ENCODE measurements around the gene TNRC6A. TPM values are rescaled to one million over a fixed set of nuclear protein-coding genes. Genes with fewer than 3 reads are reported as not detected.

TNRC6A gene
- total RNA-seq, 1 donor from 2014 or later = 53.0 TPM

DNA sequence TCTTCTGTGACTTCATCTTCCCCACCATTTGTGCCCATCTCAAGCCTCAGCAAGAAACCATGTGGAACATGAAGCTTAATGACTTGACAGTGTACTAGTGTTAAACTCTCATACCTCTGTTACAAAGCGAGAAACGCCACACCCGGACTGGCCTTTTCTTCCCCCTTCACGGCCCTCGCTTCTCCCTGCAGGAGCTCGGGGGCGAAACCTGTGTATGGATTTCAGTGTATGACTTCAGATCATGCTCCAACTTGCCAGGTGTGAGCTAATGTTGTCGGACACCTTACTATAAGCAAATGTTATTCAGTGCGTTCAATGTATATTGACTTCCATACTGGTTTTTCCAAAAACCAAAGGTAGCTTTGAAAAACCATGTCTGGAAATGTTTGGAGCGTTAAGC, 96.2 kb downstream of the TNRC6A start:
- Histone ChIP-seq H3K4me3 (no peak overlapping the region), H3K4me1 (no peaks in the 10 kb centered on the region), H3K27me3 (no peaks in the 10 kb centered on the region), H3K27ac (no peak overlapping the region), H3K36me3 (peaks cover 8 to 51% of the 10 kb centered on the region in 2 donors), H3K9me3 (no peaks in the 10 kb centered on the region)
- DNase-seq (ENCODE audit: extremely low spot score in 2 of 2) = no peak
- intact Hi-C loops (cut with DNase I) = no loop called here
- TF ChIP-seq POLR2AphosphoS5 (IDR thresholded peaks at IDR 0.05; ENCODE audit: insufficient read depth in 1 of 2, low read depth in 1 of 2) (no peak), POLR2A (IDR thresholded peaks at IDR 0.05) (no peak)
- TF ChIP-seq, protein P1, sequence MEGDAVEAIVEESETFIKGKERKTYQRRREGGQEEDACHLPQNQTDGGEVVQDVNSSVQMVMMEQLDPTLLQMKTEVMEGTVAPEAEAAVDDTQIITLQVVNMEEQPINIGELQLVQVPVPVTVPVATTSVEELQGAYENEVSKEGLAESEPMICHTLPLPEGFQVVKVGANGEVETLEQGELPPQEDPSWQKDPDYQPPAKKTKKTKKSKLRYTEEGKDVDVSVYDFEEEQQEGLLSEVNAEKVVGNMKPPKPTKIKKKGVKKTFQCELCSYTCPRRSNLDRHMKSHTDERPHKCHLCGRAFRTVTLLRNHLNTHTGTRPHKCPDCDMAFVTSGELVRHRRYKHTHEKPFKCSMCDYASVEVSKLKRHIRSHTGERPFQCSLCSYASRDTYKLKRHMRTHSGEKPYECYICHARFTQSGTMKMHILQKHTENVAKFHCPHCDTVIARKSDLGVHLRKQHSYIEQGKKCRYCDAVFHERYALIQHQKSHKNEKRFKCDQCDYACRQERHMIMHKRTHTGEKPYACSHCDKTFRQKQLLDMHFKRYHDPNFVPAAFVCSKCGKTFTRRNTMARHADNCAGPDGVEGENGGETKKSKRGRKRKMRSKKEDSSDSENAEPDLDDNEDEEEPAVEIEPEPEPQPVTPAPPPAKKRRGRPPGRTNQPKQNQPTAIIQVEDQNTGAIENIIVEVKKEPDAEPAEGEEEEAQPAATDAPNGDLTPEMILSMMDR (IDR thresholded peaks at IDR 0.05) = no peak

DNA sequence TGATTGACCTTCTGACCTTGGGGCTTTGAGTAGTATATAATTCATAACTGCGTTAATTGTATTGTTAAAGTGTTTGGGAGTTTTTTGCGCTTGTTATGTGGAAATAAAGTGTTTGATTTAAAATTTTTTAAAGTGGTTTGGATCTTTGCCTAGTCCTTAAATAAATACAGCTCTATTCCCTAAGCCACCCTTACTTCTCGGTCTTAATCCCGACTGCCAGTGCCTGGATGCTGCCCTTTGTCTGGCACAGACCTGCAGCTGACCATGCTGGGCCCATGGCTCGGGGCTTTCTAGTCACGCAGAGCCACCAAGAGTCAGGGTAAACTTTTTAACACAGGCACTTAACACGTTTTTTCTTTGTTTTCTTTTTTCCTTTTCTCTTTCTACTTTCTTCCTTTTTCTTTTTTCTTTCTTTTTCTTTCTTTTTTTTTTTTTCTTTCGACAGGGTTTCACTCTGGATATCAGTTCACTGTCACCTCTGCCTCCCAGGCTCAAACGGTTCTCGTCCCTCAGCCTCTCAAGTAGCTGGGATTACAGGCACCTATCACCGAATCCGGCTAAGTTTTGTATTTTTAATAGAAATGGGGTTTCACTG, 96.7 kb downstream of the TNRC6A start:
- Histone ChIP-seq H3K9me3 (no peaks in the 10 kb centered on the region), H3K36me3 (peaks cover 8 to 46% of the 10 kb centered on the region in 2 donors), H3K4me1 (no peaks in the 10 kb centered on the region), H3K27ac (no peak overlapping the region), H3K27me3 (no peaks in the 10 kb centered on the region), H3K4me3 (no peak overlapping the region)
- intact Hi-C loops (cut with DNase I) = no loop called here
- no peak for DNase-seq (ENCODE audit: extremely low spot score in 2 of 2)
- TF ChIP-seq POLR2A (IDR thresholded peaks at IDR 0.05) = no peak
- TF ChIP-seq, protein P1 (IDR thresholded peaks at IDR 0.05) = no peak
- no peak for TF ChIP-seq POLR2AphosphoS5 (IDR thresholded peaks at IDR 0.05; ENCODE audit: insufficient read depth in 1 of 2, low read depth in 1 of 2)

DNA sequence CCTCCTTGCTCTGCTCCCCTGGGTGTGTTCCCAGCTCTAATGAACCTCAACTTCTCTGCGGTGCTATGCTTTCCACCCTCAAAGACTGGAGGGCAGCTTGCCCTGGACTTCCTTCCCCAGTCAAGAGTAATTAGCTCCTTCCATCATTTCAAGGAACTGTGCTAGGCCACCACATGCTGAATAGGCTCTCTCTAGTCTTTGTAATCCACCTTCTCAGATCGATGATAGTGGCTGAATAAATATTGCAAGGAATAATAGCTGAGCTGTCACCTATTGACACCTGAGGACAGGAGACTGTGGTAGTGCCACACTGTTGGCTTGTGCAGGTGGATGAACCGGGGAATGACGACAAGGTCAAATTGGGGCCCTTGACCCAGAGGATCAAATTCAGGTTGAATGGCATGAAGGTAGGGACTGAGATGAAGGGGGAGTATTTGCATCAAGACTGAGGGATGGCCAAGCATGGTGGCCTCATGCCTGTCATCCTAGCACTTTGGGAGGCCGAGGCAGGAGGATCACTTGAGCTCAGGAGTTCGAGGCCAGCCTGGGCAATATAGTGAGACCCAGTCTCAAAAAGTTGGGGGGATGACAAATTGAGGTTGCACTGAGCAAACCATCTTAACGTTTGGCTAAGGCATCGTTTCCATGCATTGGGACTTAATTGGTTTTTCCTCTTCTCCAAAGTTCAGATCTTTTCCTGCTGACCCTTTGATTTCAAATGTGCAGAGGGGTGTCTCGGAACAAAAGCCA, 97.5 kb downstream of the TNRC6A start:
- no peaks in the 10 kb centered on the region for H3K4me1 ChIP-seq
- intact Hi-C loops (cut with DNase I) = no loop called here
- TF ChIP-seq POLR2AphosphoS5 (IDR thresholded peaks at IDR 0.05; ENCODE audit: insufficient read depth in 1 of 2, low read depth in 1 of 2) = no peak
- TF ChIP-seq, protein P1 (IDR thresholded peaks at IDR 0.05) = no peak
- no peak for TF ChIP-seq POLR2A (IDR thresholded peaks at IDR 0.05)
- H3K27ac ChIP-seq = no peak overlapping the region
- H3K4me3 ChIP-seq = no peak overlapping the region
- no peak for DNase-seq (ENCODE audit: extremely low spot score in 2 of 2)
- H3K27me3 ChIP-seq = no peaks in the 10 kb centered on the region
- H3K36me3 ChIP-seq = peaks cover 8 to 38% of the 10 kb centered on the region in 2 donors
- H3K9me3 ChIP-seq = no peaks in the 10 kb centered on the region

DNA sequence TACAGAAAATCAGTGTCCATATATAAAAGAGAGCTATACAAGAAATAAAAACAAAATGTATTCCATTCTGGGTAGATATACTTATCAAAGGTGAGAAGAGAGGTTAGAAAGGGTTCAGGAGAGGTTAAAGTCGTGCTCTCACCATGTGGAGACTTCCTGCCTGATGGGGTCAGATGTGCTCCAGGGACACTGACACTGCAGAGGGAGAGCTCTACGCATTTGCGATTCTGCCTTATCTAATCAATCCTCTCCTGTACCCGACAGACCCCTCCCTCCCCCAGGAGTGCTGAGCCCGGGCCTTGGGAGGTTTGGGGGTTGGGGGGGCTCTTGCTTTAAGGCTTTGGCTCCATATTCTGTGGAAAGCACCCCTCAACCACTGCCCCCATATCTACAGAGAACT, 99.7 kb downstream of the TNRC6A start:
- peaks cover 0 to 18% of the 10 kb centered on the region in 2 donors for H3K36me3 ChIP-seq
- DNase-seq (ENCODE audit: extremely low spot score in 2 of 2) = no peak
- no peaks in the 10 kb centered on the region for H3K9me3 ChIP-seq
- TF ChIP-seq POLR2AphosphoS5 (IDR thresholded peaks at IDR 0.05; ENCODE audit: insufficient read depth in 1 of 2, low read depth in 1 of 2) = no peak
- TF ChIP-seq, protein P1 (IDR thresholded peaks at IDR 0.05) = no peak
- no peak for TF ChIP-seq POLR2A (IDR thresholded peaks at IDR 0.05)
- no peaks in the 10 kb centered on the region for H3K4me1 ChIP-seq
- H3K4me3 ChIP-seq = no peak overlapping the region
- H3K27me3 ChIP-seq = no peaks in the 10 kb centered on the region
- H3K27ac ChIP-seq = no peak overlapping the region
- intact Hi-C loops (cut with DNase I) = no loop called here

DNA sequence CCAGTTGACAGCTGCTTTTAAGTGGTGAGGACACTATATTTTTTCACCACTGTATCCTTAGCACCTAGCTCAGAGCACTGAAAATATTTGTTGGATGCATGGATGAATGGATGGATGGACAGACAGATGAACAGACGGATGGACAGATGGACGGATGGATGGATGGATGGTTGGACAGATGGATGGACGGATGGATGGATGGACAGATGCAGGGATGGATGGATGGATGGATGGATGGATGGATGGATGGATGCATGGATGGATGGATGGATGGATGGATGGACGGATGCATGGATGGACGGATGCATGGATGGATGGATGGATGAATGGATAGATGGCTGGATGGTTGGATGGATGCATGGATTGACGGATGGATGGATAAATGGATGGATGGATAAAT, 103.9 kb downstream of the TNRC6A start:
- DNase-seq (ENCODE audit: extremely low spot score in 2 of 2) = no peak
- Histone ChIP-seq H3K27me3 (no peaks in the 10 kb centered on the region), H3K9me3 (no peaks in the 10 kb centered on the region), H3K27ac (no peak overlapping the region), H3K4me3 (no peak overlapping the region), H3K36me3 (no peaks in the 10 kb centered on the region), H3K4me1 (no peaks in the 10 kb centered on the region)
- TF ChIP-seq, protein P1 (IDR thresholded peaks at IDR 0.05) = no peak
- TF ChIP-seq POLR2AphosphoS5 (IDR thresholded peaks at IDR 0.05; ENCODE audit: insufficient read depth in 1 of 2, low read depth in 1 of 2) = no peak
- TF ChIP-seq POLR2A (IDR thresholded peaks at IDR 0.05) = no peak
- intact Hi-C loops (cut with DNase I) = no loop called here
